B cell (primary cell): ENCODE results near the gene MAP2K1. TPM values are rescaled to one million over a fixed set of nuclear protein-coding genes. Genes with fewer than 3 reads are reported as not detected.

Experiments
- ATAC-seq: fragments of 200-7000 bp; cut with Tn5 transposase; one replicate; pipeline ENCODE4 v1.10.0; 2021; ENCODE audit warnings: low read depth, mild to moderate bottlenecking, moderate number of reproducible peaks, moderate library complexity
- CTCF ChIA-PET: fragments of 350-600 bp; sonication (Branson Sonifier 250); formaldehyde crosslinking; loops from one replicate; lab custom pipeline; 2021; ENCODE audit warnings: antibody characterized with exemption, inconsistent platforms; lab: Charles Lee
- POLR2A ChIA-PET: fragments of 350-600 bp; sonication (Branson Sonifier 250); formaldehyde crosslinking; loops from one replicate; lab custom pipeline; 2021; ENCODE audit warnings: antibody characterized with exemption; lab: Charles Lee
- DNase-seq: peaks from one replicate; pipeline ENCODE4 v3.0.0; 2013
- H2AFZ ChIP-seq: 2 replicates; pipeline ENCODE4 v1.6.1; 2012; ENCODE audit warnings: mild to moderate bottlenecking, low read depth, low read length; ENCODE audit not compliant: insufficient read depth, poor library complexity, severe bottlenecking
- H3K27ac ChIP-seq, 2 donors: 1 replicate in 1 of 2; 2 replicates in 1 of 2; pipeline ENCODE4 v1.5.1; 2012 to 2013; ENCODE audit warnings: low read length in 2 of 2, mild to moderate bottlenecking in 2 of 2, moderate library complexity in 1 of 2
- H3K27me3 ChIP-seq, 4 experiments: fragments of 200-600 bp in 1 of 4; sonication (generic) in 1 of 4; replicated peaks in 1 of 4; 1 replicate in 2 of 4; 2 replicates in 2 of 4; pipeline versions ENCODE4 v1.6.1 to v1.7.0; 2013 to 2016; ENCODE audit warnings: low read length in 3 of 4, mild to moderate bottlenecking in 2 of 4, mixed read lengths in 1 of 4, moderate library complexity in 1 of 4; ENCODE audit not compliant: insufficient read depth in 4 of 4, control insufficient read depth in 3 of 4; ENCODE audit errors: control extremely low read depth in 1 of 4
- H3K36me3 ChIP-seq, 2 experiments: replicated peaks in 1 of 2; 1 replicate in 1 of 2; 2 replicates in 1 of 2; pipeline versions ENCODE4 v1.6.1 to v1.7.1; 2013; ENCODE audit warnings: low read length in 1 of 2; ENCODE audit not compliant: insufficient read depth in 2 of 2, control insufficient read depth in 1 of 2; ENCODE audit errors: control extremely low read depth in 1 of 2, extremely low read depth in 1 of 2
- H3K4me1 ChIP-seq, 2 donors: fragments of 200-600 bp in 1 of 2; sonication (generic) in 1 of 2; 1 replicate in 1 of 2; 2 replicates in 1 of 2; pipeline versions ENCODE4 v1.5.1 to v1.6.1; 2013 to 2017; ENCODE audit warnings: low read length in 2 of 2; ENCODE audit not compliant: control insufficient read depth in 2 of 2, insufficient read depth in 2 of 2
- H3K4me2 ChIP-seq: replicated peaks from 2 replicates; pipeline ENCODE3; 2012; ENCODE audit warnings: mild to moderate bottlenecking, low read depth, low read length; ENCODE audit not compliant: poor library complexity, severe bottlenecking
- H3K4me3 ChIP-seq, 5 experiments: fragments of 200-600 bp in 1 of 5; sonication (generic) in 1 of 5; 1 replicate in 3 of 5; 2 replicates in 2 of 5; pipeline versions ENCODE4 v1.5.1 to v1.7.0; 2011 to 2016; ENCODE audit warnings: low read length in 4 of 5, mild to moderate bottlenecking in 4 of 5, low read depth in 2 of 5, control low read depth in 1 of 5, moderate library complexity in 1 of 5; ENCODE audit not compliant: insufficient read depth in 1 of 5; ENCODE audit errors: control extremely low read depth in 1 of 5, extremely low read depth in 1 of 5
- H3K79me2 ChIP-seq: fragments of 200-600 bp; sonication (generic); one replicate; pipeline ENCODE4 v1.6.0; 2016; ENCODE audit warnings: low read length; ENCODE audit not compliant: control insufficient read depth, insufficient read depth
- H3K9ac ChIP-seq: fragments of 200-600 bp; sonication (generic); 2 replicates; pipeline ENCODE4 v1.6.1; 2017; ENCODE audit warnings: mild to moderate bottlenecking, low read length, moderate library complexity
- H3K9me3 ChIP-seq, 3 donors: one replicate each; pipeline versions ENCODE4 v1.6.1 to v1.7.1; 2013; ENCODE audit warnings: low read length in 2 of 3; ENCODE audit not compliant: control insufficient read depth in 2 of 3, insufficient read depth in 1 of 3; ENCODE audit errors: control extremely low read depth in 1 of 3
- H4K20me1 ChIP-seq: 2 replicates; pipeline ENCODE4 v1.6.0; 2012; ENCODE audit warnings: mild to moderate bottlenecking, low read length; ENCODE audit not compliant: insufficient read depth, control insufficient read depth, poor library complexity, severe bottlenecking
- H3K27ac Mint-ChIP-seq: one replicate; pipeline ENCODE4 v1.8.0; 2021; ENCODE audit warnings: mixed read lengths
- H3K27me3 Mint-ChIP-seq: one replicate; pipeline ENCODE4 v1.8.0; 2021; ENCODE audit warnings: mixed read lengths
- H3K4me1 Mint-ChIP-seq: one replicate; pipeline ENCODE4 v1.8.0; 2021; ENCODE audit warnings: mixed read lengths
- H3K4me3 Mint-ChIP-seq: one replicate; pipeline ENCODE4 v1.8.0; 2021; ENCODE audit warnings: mixed read lengths
- H3K9me3 Mint-ChIP-seq: one replicate; pipeline ENCODE4 v1.8.0; 2022; ENCODE audit warnings: mixed read lengths; ENCODE audit not compliant: insufficient read depth
- EZH2 ChIP-seq: IDR thresholded peaks from 2 replicates; pipeline ENCODE4 v1.6.1; 2012; ENCODE audit warnings: borderline replicate concordance, low read depth, mild to moderate bottlenecking, moderate library complexity, low read length; ENCODE audit not compliant: insufficient read depth, poor library complexity, severe bottlenecking
- WGBS: methylation state at CpG from one replicate; pipeline ENCODE4 v1.1.5; 2013; ENCODE audit warnings: missing lambda C conversion rate; ENCODE audit not compliant: insufficient coverage; 5-methylcytosine and 5-hydroxymethylcytosine counted together
- intact Hi-C: fragments of 100-400 bp; cut with micrococcal nuclease; formaldehyde crosslinking; loops from one replicate; pipeline ENCODE4 v1.10.0; 2022
- polyA plus RNA-seq: library from polyadenylated mRNA; depleted of rRNA; stranded (reverse); fragments of >200 nt; gene quantifications from 2 replicates; pipeline ENCODE4 v1.2.3, GENCODE V29; 2012
- small RNA-seq: library from RNA; depleted of rRNA; stranded (forward); fragments of <200 nt; gene quantifications from one replicate; pipeline ENCODE3, GENCODE V24; 2012; ENCODE audit warnings: low replicate concordance, low read depth; ENCODE audit not compliant: insufficient read length
- total RNA-seq, 2 donors: library from RNA; stranded (reverse); fragments of 120-200 nt in 1 of 2; gene quantifications; 1 replicate in 1 of 2; 2 replicates in 1 of 2; pipeline versions ENCODE4 v1.2.3 to v1.2.4, GENCODE V29; 2013 to 2022
- TF ChIP-seq, protein P1 (sequence below): fragments of 200-600 bp; IDR thresholded peaks from one replicate; pipeline ENCODE4 v1.8.0; 2022; ENCODE audit warnings: antibody characterized with exemption, mild to moderate bottlenecking

The MAP2K1 gene
- total and polyA plus RNA-seq, 2 donors (not counting 1 experiment from before 2014, with no cell fraction given): 21.6 to 52.3 TPM

DNA sequence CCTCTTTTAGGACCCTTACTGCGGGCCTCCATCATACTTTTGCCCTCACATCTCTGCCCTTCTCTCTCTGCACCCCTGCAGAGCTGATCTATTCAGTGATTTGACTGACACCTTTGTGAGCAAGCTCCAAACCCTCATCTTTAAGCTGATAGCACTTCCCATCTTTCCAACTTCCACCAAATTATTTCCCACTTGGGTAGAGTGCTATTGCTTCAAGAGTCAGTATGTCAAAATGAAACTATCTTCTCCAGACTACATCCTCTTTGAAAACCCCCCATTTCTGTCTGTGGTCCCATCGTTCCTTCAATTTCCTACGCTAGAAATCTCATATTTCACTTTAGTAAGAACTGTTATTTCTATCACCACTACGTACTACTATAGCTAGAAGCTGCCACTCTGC lies 138.1 kb downstream of the MAP2K1 start:
- ATAC-seq: no peak
- Histone ChIP-seq H3K9ac (no peak overlapping the region), H3K79me2 (no peaks in the 10 kb centered on the region), H3K4me2 (no peak overlapping the region), H3K4me1 (no peaks in the 10 kb centered on the region), H2AFZ (no peak overlapping the region), H4K20me1 (no peaks in the 10 kb centered on the region), H3K27ac (no peak overlapping the region), H3K9me3 (no peaks in the 10 kb centered on the region), H3K36me3 (peaks cover 12 to 16% of the 10 kb centered on the region in 2 experiments), H3K27me3 (no peaks in the 10 kb centered on the region), H3K4me3 (no peak overlapping the region)
- CTCF ChIA-PET: no interaction called here
- DNase-seq: no peak
- intact Hi-C loops: no loop called here
- H3K27me3 Mint-ChIP-seq: no peaks in the 10 kb centered on the region
- H3K4me1 Mint-ChIP-seq: no peaks in the 10 kb centered on the region
- TF ChIP-seq, protein P1, sequence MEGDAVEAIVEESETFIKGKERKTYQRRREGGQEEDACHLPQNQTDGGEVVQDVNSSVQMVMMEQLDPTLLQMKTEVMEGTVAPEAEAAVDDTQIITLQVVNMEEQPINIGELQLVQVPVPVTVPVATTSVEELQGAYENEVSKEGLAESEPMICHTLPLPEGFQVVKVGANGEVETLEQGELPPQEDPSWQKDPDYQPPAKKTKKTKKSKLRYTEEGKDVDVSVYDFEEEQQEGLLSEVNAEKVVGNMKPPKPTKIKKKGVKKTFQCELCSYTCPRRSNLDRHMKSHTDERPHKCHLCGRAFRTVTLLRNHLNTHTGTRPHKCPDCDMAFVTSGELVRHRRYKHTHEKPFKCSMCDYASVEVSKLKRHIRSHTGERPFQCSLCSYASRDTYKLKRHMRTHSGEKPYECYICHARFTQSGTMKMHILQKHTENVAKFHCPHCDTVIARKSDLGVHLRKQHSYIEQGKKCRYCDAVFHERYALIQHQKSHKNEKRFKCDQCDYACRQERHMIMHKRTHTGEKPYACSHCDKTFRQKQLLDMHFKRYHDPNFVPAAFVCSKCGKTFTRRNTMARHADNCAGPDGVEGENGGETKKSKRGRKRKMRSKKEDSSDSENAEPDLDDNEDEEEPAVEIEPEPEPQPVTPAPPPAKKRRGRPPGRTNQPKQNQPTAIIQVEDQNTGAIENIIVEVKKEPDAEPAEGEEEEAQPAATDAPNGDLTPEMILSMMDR: no peak
- no peak for TF ChIP-seq EZH2
- H3K9me3 Mint-ChIP-seq: no peaks in the 10 kb centered on the region
- H3K4me3 Mint-ChIP-seq: no peak overlapping the region
- WGBS: 72% methylated on average over 3 of the region's 4 CpGs
- H3K27ac Mint-ChIP-seq: no peak overlapping the region
- POLR2A ChIA-PET: no interaction called here

DNA sequence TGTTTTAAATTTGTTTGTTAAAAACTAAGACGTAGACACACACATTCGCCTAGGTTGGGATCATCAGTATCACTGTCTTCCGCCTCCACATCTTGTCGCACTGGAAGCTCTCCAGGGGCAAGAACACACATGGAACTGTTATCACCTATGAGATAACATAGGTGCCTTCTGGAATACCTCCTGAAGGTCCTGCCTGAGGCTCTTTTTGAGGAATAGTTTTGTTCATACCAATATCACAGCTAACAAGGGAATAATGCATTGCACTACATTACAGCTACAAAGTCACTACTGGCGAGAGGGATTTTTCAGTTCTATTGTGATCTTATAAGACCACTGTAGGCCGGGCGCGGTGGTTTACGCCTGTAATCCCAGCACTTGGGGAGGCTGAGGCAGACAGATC lies 148.3 kb downstream of the MAP2K1 start:
- no peak overlapping the region for H3K27ac ChIP-seq
- H2AFZ ChIP-seq: no peak overlapping the region
- peaks cover 0 to 7% of the 10 kb centered on the region in 2 experiments for H3K36me3 ChIP-seq
- no peak for DNase-seq
- CTCF ChIA-PET: no interaction called here
- H3K4me1 ChIP-seq: no peaks in the 10 kb centered on the region
- no peaks in the 10 kb centered on the region for H4K20me1 ChIP-seq
- TF ChIP-seq, protein P1: no peak
- TF ChIP-seq EZH2: no peak
- ATAC-seq: no peak
- H3K9ac ChIP-seq: no peak overlapping the region
- no peaks in the 10 kb centered on the region for H3K27me3 Mint-ChIP-seq
- no peaks in the 10 kb centered on the region for H3K27me3 ChIP-seq
- H3K4me3 Mint-ChIP-seq: no peak overlapping the region
- no peaks in the 10 kb centered on the region for H3K9me3 Mint-ChIP-seq
- no peaks in the 10 kb centered on the region for H3K9me3 ChIP-seq
- H3K4me3 ChIP-seq: no peak overlapping the region
- H3K4me1 Mint-ChIP-seq: no peaks in the 10 kb centered on the region
- 83% methylated on average over 6 of the region's 9 CpGs for WGBS
- H3K4me2 ChIP-seq: no peak overlapping the region
- no peaks in the 10 kb centered on the region for H3K79me2 ChIP-seq
- no peak overlapping the region for H3K27ac Mint-ChIP-seq
- intact Hi-C loops: no loop called here
- POLR2A ChIA-PET: no interaction called here

Small RNA genes within 50 kb of the gene (small RNA-seq; reads per million reads assigned to genes)
- not detected for gene ATP5MFP6
- not detected for gene MIR4512
- not detected for gene RF00019
- not detected for gene RF01159
- gene SCARNA14: 15.8 reads per million, percentile 88 among the genes with 10 or more reads in this experiment
- not detected for gene SNORD16
- not detected for gene SNORD18A
- not detected for gene SNORD18B
- gene SNORD18C: not detected

Other genes with a start within 250 kb of the MAP2K1 start
- 0.34 TPM in 1 of 2 replicates, not detected in the other for gene MEGF11, start 133.2 kb upstream of the MAP2K1 start, total RNA-seq
- 0.01 and 0.04 TPM in 2 replicates for gene MEGF11, start 133.2 kb upstream of the MAP2K1 start, polyA plus RNA-seq
- 39.4 and 43.9 TPM in 2 replicates for gene DIS3L, start 93.3 kb upstream of the MAP2K1 start, total RNA-seq
- 13.2 and 17.3 TPM in 2 replicates for gene DIS3L, start 93.3 kb upstream of the MAP2K1 start, polyA plus RNA-seq
- 8.8 and 8.9 TPM in 2 replicates for gene TIPIN, start 30.2 kb upstream of the MAP2K1 start, total RNA-seq
- gene TIPIN, start 30.2 kb upstream of the MAP2K1 start, polyA plus RNA-seq: 3.0 and 4.1 TPM in 2 replicates
- 28.5 and 29.9 TPM in 2 replicates for gene SNAPC5, start 110.8 kb downstream of the MAP2K1 start, total RNA-seq
- gene SNAPC5, start 110.8 kb downstream of the MAP2K1 start, polyA plus RNA-seq: 21.6 and 24.5 TPM in 2 replicates
- gene RPL4, start 117.9 kb downstream of the MAP2K1 start, total RNA-seq: 2,389 and 2,546 TPM in 2 replicates
- 2,474 and 2,691 TPM in 2 replicates for gene RPL4, start 117.9 kb downstream of the MAP2K1 start, polyA plus RNA-seq
- gene ZWILCH, start 118.4 kb downstream of the MAP2K1 start, total RNA-seq: 11.3 and 12.6 TPM in 2 replicates
- 2.8 and 2.9 TPM in 2 replicates for gene ZWILCH, start 118.4 kb downstream of the MAP2K1 start, polyA plus RNA-seq
- not detected in 2 replicates for gene LCTL, start 179.1 kb downstream of the MAP2K1 start, total RNA-seq
- gene LCTL, start 179.1 kb downstream of the MAP2K1 start, polyA plus RNA-seq: not detected in 2 replicates